GM12891 (cell line): ENCODE data around the gene ANKEF1.

Experiments
- POLR2A ChIP-seq: IDR thresholded peaks from 2 replicates; pipeline ENCODE4 v1.6.1; 2011; ENCODE audit warnings: low read depth, low read length, control low read depth
- TAF1 ChIP-seq: IDR thresholded peaks from 2 replicates; pipeline ENCODE4 v1.6.1; 2011; ENCODE audit warnings: low read depth, low read length, control low read depth

- TF ChIP-seq TAF1 (no peak), POLR2A (no peak)
Observed at GRCh38 chr20:10014431-10014830, 20.4 kb upstream of the ANKEF1 start.
